Esophagus squamous epithelium (tissue), 5 donors: Measurements from ENCODE around the gene ARHGEF2. TPM values are rescaled to one million over a fixed set of nuclear protein-coding genes. Genes with fewer than 3 reads are reported as not detected.

Experiments
- DNase-seq: peaks from one replicate; lab custom pipeline; 2025; lab: John Stamatoyannopoulos, UW
- H3K27ac ChIP-seq, 4 donors: fragments of 200-600 bp; sonication (generic); one replicate each; pipeline ENCODE4 v1.5.1; 2016 to 2019; ENCODE audit warnings: mild to moderate bottlenecking in 1 of 4
- H3K27me3 ChIP-seq, 4 donors: fragments of 200-600 bp; sonication (generic); 1 replicate in 3 of 4; 2 replicates in 1 of 4; pipeline versions ENCODE4 v1.5.1 to v1.6.0; 2017 to 2021; ENCODE audit warnings: antibody characterized with exemption in 1 of 4
- H3K36me3 ChIP-seq, 3 donors: fragments of 200-600 bp; sonication (generic); one replicate each; pipeline ENCODE4 v1.5.1; 2016 to 2019
- H3K4me1 ChIP-seq, 3 donors: fragments of 200-600 bp; sonication (generic); one replicate each; pipeline ENCODE4 v1.5.1; 2017 to 2019
- H3K4me3 ChIP-seq, 4 donors: fragments of 200-600 bp; sonication (generic); 1 replicate in 3 of 4; 2 replicates in 1 of 4; pipeline ENCODE4 v1.5.1; 2016 to 2019; ENCODE audit warnings: mild to moderate bottlenecking in 2 of 4, moderate library complexity in 1 of 4
- H3K9me3 ChIP-seq, 3 donors: fragments of 200-600 bp; sonication (generic); one replicate each; pipeline ENCODE4 v1.5.1; 2016 to 2019
- POLR2A ChIP-seq, 4 donors: fragments of 450-650 bp; IDR thresholded peaks; one replicate each; pipeline ENCODE4 v1.6.1; 2017; ENCODE audit warnings: antibody characterized with exemption in 4 of 4, mild to moderate bottlenecking in 4 of 4, moderate library complexity in 3 of 4
- WGBS, 2 donors: methylation state at CpG; one replicate each; pipeline ENCODE4 v1.1.5; 2018; 5-methylcytosine and 5-hydroxymethylcytosine counted together
- intact Hi-C: fragments of 100-400 bp; cut with DNase I; formaldehyde crosslinking; loops from one replicate; pipeline ENCODE4 v1.15.0; 2022
- total RNA-seq, 4 donors: library from RNA; depleted of rRNA; stranded (reverse); fragments of >200 nt; gene quantifications; one replicate each; pipeline ENCODE4 v1.1.0, GENCODE V29; 2016
- TF ChIP-seq, protein P1 (sequence below), 6 experiments: fragments of 450-650 bp in 4 of 6; fragments of 200-600 bp in 2 of 6; sonication (generic) in 2 of 6; IDR thresholded peaks; one replicate each; pipeline ENCODE4 v1.5.1; 2016 to 2019; ENCODE audit warnings: antibody characterized with exemption in 6 of 6, mild to moderate bottlenecking in 4 of 6, moderate library complexity in 4 of 6
- donor health status: DM: yes; HTN: yes; CAD: no.

ARHGEF2 gene
- total RNA-seq, 4 donors from 2014 or later: 22.6 to 38.3 (median 27.5) TPM

DNA sequence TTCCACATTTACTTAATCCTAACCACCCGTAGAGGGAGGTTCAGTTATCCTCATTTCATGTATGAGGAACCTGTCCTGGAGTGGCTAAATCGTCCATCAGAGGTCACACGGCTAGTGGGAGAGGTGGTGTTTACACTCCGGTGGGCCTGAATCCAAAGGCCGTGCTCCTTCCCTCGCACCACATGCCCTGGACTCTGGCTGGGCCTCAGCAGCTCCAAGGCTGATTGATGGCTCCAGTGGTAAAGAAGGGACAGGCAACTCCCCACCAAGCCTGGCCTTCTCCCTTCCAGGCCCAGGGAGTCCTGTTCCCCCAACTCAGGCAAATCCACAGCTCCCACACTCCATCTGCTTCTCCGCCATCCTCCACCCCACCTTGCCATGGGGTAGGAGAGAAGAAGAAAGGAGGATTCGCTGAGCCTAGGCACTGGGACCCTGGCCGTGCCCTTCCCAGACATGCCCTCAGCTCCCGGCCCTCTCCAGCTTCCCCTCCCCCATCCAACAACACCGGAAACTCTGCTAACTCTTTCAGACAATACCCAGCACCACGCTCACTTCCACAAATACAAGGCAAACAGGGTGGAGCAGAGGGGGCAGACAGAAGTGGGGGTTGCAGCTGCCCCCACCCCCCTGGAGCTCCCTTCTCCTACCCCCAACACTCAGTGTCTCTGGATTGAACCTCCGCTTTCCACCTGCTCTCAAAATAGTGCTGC lies 10.9 kb downstream of the ARHGEF2 start:
- no peak for DNase-seq

DNA sequence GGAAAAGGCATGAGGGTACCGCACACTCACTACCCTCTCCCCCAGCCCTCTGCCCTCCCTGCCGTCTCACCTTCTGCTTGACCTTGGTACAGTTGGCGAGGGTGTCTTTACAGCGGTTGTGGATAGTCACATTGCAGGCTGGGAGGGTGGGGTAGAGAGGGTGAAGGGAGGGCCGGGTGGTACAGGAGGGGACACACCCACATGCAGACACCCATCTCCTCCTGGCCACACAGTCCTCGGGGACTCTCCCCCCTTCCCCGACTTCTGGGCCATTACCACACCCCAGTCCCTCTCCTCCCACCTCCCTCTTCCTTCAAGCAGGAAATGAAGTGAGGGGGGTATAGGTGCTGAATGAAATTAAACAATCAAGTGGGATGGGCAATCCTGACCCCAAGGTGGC lies 11.6 kb downstream of the ARHGEF2 start:
- Histone ChIP-seq H3K27ac (peak overlapping the region; percentile 44 to 98 (median 80)), H3K9me3 (no peaks in the 10 kb centered on the region), H3K36me3 (peaks cover 25 to 83% (median 34%) of the 10 kb centered on the region in 3 donors), H3K27me3 (no peaks in the 10 kb centered on the region), H3K4me3 (no peak overlapping the region), H3K4me1 (peaks cover 49 to 71% (median 69%) of the 10 kb centered on the region in 3 donors)
- WGBS, 2 donors: 62 to 78% methylated on average over 2 to 7 of the region's 7 CpGs
- no peak for DNase-seq
- intact Hi-C loops: no loop called here
- TF ChIP-seq, protein P1, sequence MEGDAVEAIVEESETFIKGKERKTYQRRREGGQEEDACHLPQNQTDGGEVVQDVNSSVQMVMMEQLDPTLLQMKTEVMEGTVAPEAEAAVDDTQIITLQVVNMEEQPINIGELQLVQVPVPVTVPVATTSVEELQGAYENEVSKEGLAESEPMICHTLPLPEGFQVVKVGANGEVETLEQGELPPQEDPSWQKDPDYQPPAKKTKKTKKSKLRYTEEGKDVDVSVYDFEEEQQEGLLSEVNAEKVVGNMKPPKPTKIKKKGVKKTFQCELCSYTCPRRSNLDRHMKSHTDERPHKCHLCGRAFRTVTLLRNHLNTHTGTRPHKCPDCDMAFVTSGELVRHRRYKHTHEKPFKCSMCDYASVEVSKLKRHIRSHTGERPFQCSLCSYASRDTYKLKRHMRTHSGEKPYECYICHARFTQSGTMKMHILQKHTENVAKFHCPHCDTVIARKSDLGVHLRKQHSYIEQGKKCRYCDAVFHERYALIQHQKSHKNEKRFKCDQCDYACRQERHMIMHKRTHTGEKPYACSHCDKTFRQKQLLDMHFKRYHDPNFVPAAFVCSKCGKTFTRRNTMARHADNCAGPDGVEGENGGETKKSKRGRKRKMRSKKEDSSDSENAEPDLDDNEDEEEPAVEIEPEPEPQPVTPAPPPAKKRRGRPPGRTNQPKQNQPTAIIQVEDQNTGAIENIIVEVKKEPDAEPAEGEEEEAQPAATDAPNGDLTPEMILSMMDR (IDR thresholded peaks at IDR 0.05): no peak
- no peak for TF ChIP-seq POLR2A (IDR thresholded peaks at IDR 0.05)

More for the DNA sequence above, 10.9 kb downstream of the ARHGEF2 start:
- Histone ChIP-seq H3K27me3 (no peaks in the 10 kb centered on the region), H3K9me3 (no peaks in the 10 kb centered on the region), H3K36me3 (peaks cover 25 to 76% (median 28%) of the 10 kb centered on the region in 3 donors), H3K27ac (peak overlapping the region; percentile 44 to 98 (median 80)), H3K4me1 (peaks cover 56 to 72% (median 69%) of the 10 kb centered on the region in 3 donors), H3K4me3 (peak overlapping the region in 1 of 4 donors; percentile 42)
- intact Hi-C loops: no loop called here
- TF ChIP-seq, protein P1 (IDR thresholded peaks at IDR 0.05): no peak
- no peak for TF ChIP-seq POLR2A (IDR thresholded peaks at IDR 0.05)
- 48 to 65% methylated on average over 8 to 13 of the region's 13 CpGs for WGBS, 2 donors

DNA sequence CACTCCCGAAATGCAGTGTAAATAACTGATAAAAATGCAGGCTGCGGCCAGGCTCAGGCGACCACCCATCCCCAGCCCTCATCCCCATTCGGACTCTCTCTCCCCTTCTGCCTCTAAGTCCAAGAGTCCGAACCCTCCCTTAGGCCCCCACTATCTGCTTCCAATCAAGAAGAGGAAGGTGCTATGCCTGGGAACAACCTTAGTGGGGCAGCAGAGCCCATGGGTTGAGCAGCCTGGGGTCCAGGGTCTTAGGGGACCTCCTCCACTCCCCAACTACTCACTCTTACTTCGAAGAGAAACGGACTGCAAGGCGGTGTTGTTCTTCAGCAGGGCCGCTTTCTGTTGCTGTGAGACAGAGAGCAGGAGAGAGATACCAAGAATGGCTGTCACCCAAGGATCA lies 12.2 kb downstream of the ARHGEF2 start:
- peak overlapping the region in 3 of 4 donors; percentile 73 to 98 (median 88) for H3K27ac ChIP-seq
- H3K36me3 ChIP-seq: peaks cover 25 to 90% (median 40%) of the 10 kb centered on the region in 3 donors
- H3K9me3 ChIP-seq: no peaks in the 10 kb centered on the region
- H3K4me1 ChIP-seq: peaks cover 43 to 69% (median 68%) of the 10 kb centered on the region in 3 donors
- 65 to 87% methylated on average over 4 to 6 of the region's 9 CpGs for WGBS, 2 donors
- H3K4me3 ChIP-seq: no peak overlapping the region
- no peaks in the 10 kb centered on the region for H3K27me3 ChIP-seq
- TF ChIP-seq, protein P1 (IDR thresholded peaks at IDR 0.05): no peak
- no peak for TF ChIP-seq POLR2A (IDR thresholded peaks at IDR 0.05)
- DNase-seq: no peak
- intact Hi-C loops: no loop called here

DNA sequence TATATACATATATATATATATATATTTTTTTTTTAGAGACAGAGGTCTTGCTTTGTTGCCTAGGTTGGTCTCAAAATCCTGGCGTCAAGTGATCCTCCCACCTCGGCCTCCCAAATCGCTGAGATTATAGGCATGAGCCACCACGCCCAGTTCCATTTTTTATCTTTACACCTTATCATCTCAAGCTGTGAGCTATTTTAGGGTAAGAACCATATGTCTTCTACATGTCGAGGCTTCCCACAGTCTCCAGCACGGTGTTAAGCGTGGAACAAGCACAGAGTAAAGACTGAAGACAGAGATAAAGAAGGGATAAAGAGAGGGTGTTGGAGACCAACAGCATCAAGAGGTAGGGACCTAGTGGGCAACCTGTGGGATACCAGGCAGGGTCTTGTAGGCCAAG lies 14.2 kb downstream of the ARHGEF2 start:
- no peak overlapping the region for H3K27ac ChIP-seq

More for the DNA sequence above, 14.2 kb downstream of the ARHGEF2 start:
- Histone ChIP-seq H3K4me1 (peaks cover 26 to 60% (median 49%) of the 10 kb centered on the region in 3 donors), H3K9me3 (no peaks in the 10 kb centered on the region), H3K27me3 (no peaks in the 10 kb centered on the region), H3K4me3 (no peak overlapping the region), H3K36me3 (peaks cover 40 to 99% (median 57%) of the 10 kb centered on the region in 3 donors)
- TF ChIP-seq, protein P1 (IDR thresholded peaks at IDR 0.05): no peak
- TF ChIP-seq POLR2A (IDR thresholded peaks at IDR 0.05): no peak
- 83 to 86% methylated on average over 5 to 7 of the region's 7 CpGs for WGBS, 2 donors
- intact Hi-C loops: no loop called here
- DNase-seq: no peak
